ENCODE data around the gene CCAR1.

DNA sequence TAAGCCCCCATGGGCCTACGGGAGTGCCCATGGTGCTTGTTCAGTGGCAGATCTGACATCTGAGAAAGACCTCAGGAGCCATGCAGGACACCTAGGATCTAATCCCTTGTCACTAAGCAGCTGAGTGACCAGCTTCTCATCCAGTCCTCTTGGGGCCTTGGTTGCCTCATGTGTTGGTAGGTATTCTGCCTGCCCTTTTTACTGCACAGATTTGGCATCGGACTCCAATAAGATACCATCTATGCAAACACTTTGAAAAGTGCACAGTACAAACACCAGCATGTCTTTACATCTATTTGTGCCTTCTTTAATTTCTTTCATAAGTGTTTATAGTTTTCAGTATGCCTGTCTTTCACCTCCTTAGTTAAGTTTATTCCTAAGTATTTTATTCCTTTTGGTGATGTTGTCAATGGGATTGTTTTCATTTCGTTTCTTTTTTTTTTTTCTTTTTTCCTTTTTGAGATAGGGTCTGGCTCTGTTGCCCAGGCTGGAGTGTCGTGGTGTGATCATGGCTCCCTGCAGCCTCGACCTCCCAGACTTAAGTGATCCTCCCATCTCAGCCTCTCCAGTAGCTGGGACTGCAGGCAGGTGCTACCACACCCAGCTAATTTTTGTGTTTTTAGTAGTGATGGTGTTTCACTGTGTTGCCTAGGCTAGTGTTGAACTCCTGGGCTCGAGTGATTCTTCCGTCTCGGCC lies 116.7 kb downstream of the CCAR1 start:
- TF ChIP-seq EZH2 (IDR thresholded peaks at IDR 0.05): no peak
- no peak for TF ChIP-seq POLR2AphosphoS5 (IDR thresholded peaks at IDR 0.05; ENCODE audit: borderline replicate concordance, low read depth, low read length)
- no peak for TF ChIP-seq FOXP2 (optimal IDR thresholded peaks at IDR 0.05; ENCODE audit: control extremely low read depth, extremely low read length, insufficient read depth)
